Endothelial cell of umbilical vein (primary cell): Measurements from ENCODE around the gene GPD2. TPM values are rescaled to one million over a fixed set of nuclear protein-coding genes. Genes with fewer than 3 reads are reported as not detected.

Source experiments
- BruUV-seq: library from RNA; stranded (reverse); fragments of 400-500 nt; replicated peaks from 2 replicates; lab custom pipeline; 2021; lab: Mats Ljungman, UMichigan
- CTCF ChIA-PET: fragments of 300-600, 350-600 bp; sonication (Branson Sonifier 250); formaldehyde crosslinking; loops from one replicate; lab custom pipeline; 2021; ENCODE audit warnings: antibody characterized with exemption, inconsistent platforms; lab: Charles Lee
- POLR2A ChIA-PET: fragments of 300-600, 350-600 bp; sonication (Branson Sonifier 250); formaldehyde crosslinking; loops from one replicate; lab custom pipeline; 2021; ENCODE audit warnings: antibody characterized with exemption, inconsistent platforms; lab: Charles Lee
- DNase-seq: peaks from one replicate; pipeline ENCODE4 v3.0.0-alpha.2; 2011; ENCODE audit warnings: low read depth, low spot score
- FAIRE-seq: peaks from 2 replicates; lab custom pipeline; 2011; peaks lifted over from hg19 to GRCh38; lab: Jason Lieb, UNC
- H2AFZ ChIP-seq: 2 replicates; pipeline ENCODE4 v1.6.0; 2012; ENCODE audit warnings: low read depth, low read length, control low read depth, inconsistent platforms
- H3K27ac ChIP-seq: 2 replicates; pipeline ENCODE4 v1.5.1; 2011; ENCODE audit warnings: low read depth, mild to moderate bottlenecking, control low read depth, low read length, moderate library complexity; ENCODE audit not compliant: insufficient read depth
- H3K27me3 ChIP-seq, 2 experiments: 2 replicates each; pipeline versions ENCODE4 v1.6.0 to v1.6.1; 2011; ENCODE audit warnings: low read length in 2 of 2, mixed read lengths in 1 of 2; ENCODE audit not compliant: control insufficient read depth in 2 of 2, insufficient read depth in 2 of 2
- H3K36me3 ChIP-seq, 2 experiments: 2 replicates in 1 of 2; 3 replicates in 1 of 2; pipeline ENCODE4 v1.5.1; 2011; ENCODE audit warnings: low read length in 2 of 2, mild to moderate bottlenecking in 1 of 2, moderate library complexity in 1 of 2; ENCODE audit not compliant: control insufficient read depth in 2 of 2, insufficient read depth in 2 of 2; ENCODE audit errors: extremely low read depth in 1 of 2
- H3K4me1 ChIP-seq: 3 replicates; pipeline ENCODE4 v1.5.1; 2011; ENCODE audit warnings: mild to moderate bottlenecking, low read length; ENCODE audit not compliant: control insufficient read depth, insufficient read depth; ENCODE audit errors: extremely low read depth
- H3K4me2 ChIP-seq: 2 replicates; pipeline ENCODE4 v1.6.1; 2011; ENCODE audit warnings: low read length, control low read depth, mixed read lengths; ENCODE audit not compliant: insufficient read depth
- H3K4me3 ChIP-seq, 3 experiments: fragments of 200-600 bp in 1 of 3; sonication (generic), shearing (Covaris generic) in 1 of 3; replicated peaks in 1 of 3; 2 replicates each; pipeline ENCODE4 v1.5.1; 2011 to 2016; ENCODE audit warnings: control low read depth in 3 of 3, low read length in 3 of 3, mild to moderate bottlenecking in 2 of 3, inconsistent platforms in 1 of 3, low read depth in 1 of 3, moderate library complexity in 1 of 3; ENCODE audit not compliant: insufficient read depth in 1 of 3
- H3K79me2 ChIP-seq: 2 replicates; pipeline ENCODE4 v1.6.0; 2012; ENCODE audit warnings: low read length, inconsistent platforms; ENCODE audit not compliant: control insufficient read depth, insufficient read depth
- H3K9ac ChIP-seq: replicated peaks from 2 replicates; pipeline ENCODE3; 2011; ENCODE audit warnings: low read length, control low read depth; ENCODE audit not compliant: insufficient read depth; ENCODE audit errors: extremely low read depth
- H3K9me1 ChIP-seq: replicated peaks from 3 replicates; pipeline ENCODE4 v1.6.0; 2011; ENCODE audit warnings: mild to moderate bottlenecking, low read length; ENCODE audit not compliant: control insufficient read depth, insufficient read depth; ENCODE audit errors: extremely low read depth
- H3K9me3 ChIP-seq: replicated peaks from 2 replicates; pipeline ENCODE4 v1.5.1; 2012; ENCODE audit warnings: low read length, inconsistent platforms; ENCODE audit not compliant: control insufficient read depth, insufficient read depth
- H4K20me1 ChIP-seq: replicated peaks from 2 replicates; pipeline ENCODE3; 2011; ENCODE audit warnings: mild to moderate bottlenecking, low read length; ENCODE audit not compliant: control insufficient read depth, insufficient read depth; ENCODE audit errors: extremely low read depth
- EZH2 ChIP-seq: IDR thresholded peaks from 2 replicates; pipeline ENCODE4 v1.6.1; 2012; ENCODE audit warnings: borderline replicate concordance, low read depth, mild to moderate bottlenecking, moderate library complexity, low read length, inconsistent platforms; ENCODE audit not compliant: severe bottlenecking
- FOS ChIP-seq: IDR thresholded peaks from 2 replicates; pipeline ENCODE4 v1.6.1; 2011; ENCODE audit warnings: mild to moderate bottlenecking, low read length, moderate library complexity, borderline replicate concordance; ENCODE audit not compliant: insufficient read depth
- GATA2 ChIP-seq: IDR thresholded peaks from 2 replicates; pipeline ENCODE4 v1.7.0; 2011; ENCODE audit warnings: low read depth, mild to moderate bottlenecking, moderate library complexity, mixed read lengths, low read length; ENCODE audit not compliant: insufficient read length, insufficient read depth
- JUN ChIP-seq: IDR thresholded peaks from 2 replicates; pipeline ENCODE4 v1.6.1; 2011; ENCODE audit warnings: borderline replicate concordance, low read depth; ENCODE audit not compliant: insufficient read length, insufficient read depth
- MYC ChIP-seq: IDR thresholded peaks from one replicate; pipeline ENCODE4 v1.6.1; 2011; ENCODE audit warnings: mild to moderate bottlenecking, low read depth, low read length
- POLR2A ChIP-seq: IDR thresholded peaks from 2 replicates; pipeline ENCODE4 v1.6.1; 2012; ENCODE audit warnings: low read depth, mild to moderate bottlenecking, control low read depth, low read length
- POLR2AphosphoS5 ChIP-seq: IDR thresholded peaks from 2 replicates; pipeline ENCODE4 v1.6.1; 2012; ENCODE audit warnings: low read depth, mild to moderate bottlenecking, control low read depth, low read length, moderate library complexity; ENCODE audit not compliant: insufficient read depth
- dilution Hi-C: fragments of 300-500 bp; cut with MboI; formaldehyde crosslinking; loops from one replicate; pipeline ENCODE4 v1.15.0; 2019; ENCODE audit warnings: low sequenced_read_pairs; ENCODE audit not compliant: extremely low pct_ligation_motif_present
- intact Hi-C: fragments of 100-400 bp; cut with micrococcal nuclease; formaldehyde crosslinking; loops from one replicate; pipeline ENCODE4 v1.10.0; 2022
- polyA plus RNA-seq, 4 experiments: library from polyadenylated mRNA; depleted of rRNA in 3 of 4; stranded (reverse) in 3 of 4; unstranded in 1 of 4; fragments of >200 nt; gene quantifications; 2 replicates each; pipeline versions ENCODE4 v1.2.1 to v1.2.3, GENCODE V29; 2011 to 2012; ENCODE audit warnings: missing spikeins in 1 of 4
- total RNA-seq: library from RNA; stranded (reverse); gene quantifications from 2 replicates; pipeline ENCODE4 v1.2.3, GENCODE V29; 2021
- TF ChIP-seq, protein P1 (sequence below): IDR thresholded peaks from 2 replicates; pipeline ENCODE4 v1.6.1; 2011; ENCODE audit not compliant: insufficient read depth, insufficient read length
- TF ChIP-seq, protein P2 (sequence below), 2 donors: IDR thresholded peaks; 1 replicate in 1 of 2; 2 replicates in 1 of 2; pipeline ENCODE4 v1.5.1; 2011; ENCODE audit warnings: low read length in 2 of 2, mild to moderate bottlenecking in 2 of 2, moderate library complexity in 2 of 2, control low read depth in 1 of 2, inconsistent platforms in 1 of 2, low read depth in 1 of 2; ENCODE audit not compliant: insufficient read depth in 1 of 2; ENCODE audit errors: extremely low read depth in 1 of 2

GPD2 gene
- total and polyA plus RNA-seq, 2 donors (not counting 3 experiments of a cell fraction or from before 2014, with no cell fraction given) = 6.6 to 37.0 TPM

DNA sequence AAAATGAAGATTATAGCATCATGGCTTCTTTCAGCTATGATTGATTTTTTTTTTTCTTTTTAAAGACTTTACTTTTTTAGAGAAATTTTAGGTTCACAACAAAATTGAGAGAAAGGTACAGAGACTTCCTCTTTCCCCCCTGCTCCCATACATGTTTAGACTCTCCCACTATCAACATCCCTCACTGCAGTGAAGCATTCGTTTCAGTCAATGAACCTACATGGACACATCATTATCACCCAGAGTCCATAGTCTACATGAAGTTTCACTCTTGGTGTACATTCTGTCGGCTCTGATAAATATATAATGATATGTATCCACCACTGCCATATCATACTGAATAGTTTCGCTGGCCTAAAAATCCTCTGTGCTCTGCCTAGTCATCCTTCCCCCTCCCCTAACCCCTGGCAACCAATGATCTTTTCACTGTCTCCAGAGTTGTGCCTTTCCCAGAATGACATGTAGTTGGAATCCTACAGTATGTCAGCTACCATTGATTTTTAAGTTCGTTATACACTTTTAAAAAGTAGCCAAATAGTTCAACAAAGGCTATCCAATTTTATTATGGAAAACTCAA lies 86.8 kb downstream of the GPD2 start:
- dilution Hi-C loops = no loop called here
- intact Hi-C loops = no loop called here
- no peak overlapping the region for H3K27ac ChIP-seq
- no peak for TF ChIP-seq EZH2
- TF ChIP-seq JUN = no peak
- TF ChIP-seq GATA2 = no peak
- TF ChIP-seq, protein P1, sequence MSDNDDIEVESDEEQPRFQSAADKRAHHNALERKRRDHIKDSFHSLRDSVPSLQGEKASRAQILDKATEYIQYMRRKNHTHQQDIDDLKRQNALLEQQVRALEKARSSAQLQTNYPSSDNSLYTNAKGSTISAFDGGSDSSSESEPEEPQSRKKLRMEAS = no peak
- TF ChIP-seq MYC = no peak
- no peak for TF ChIP-seq POLR2A
- BruUV-seq = no TSS peak
- no peak overlapping the region for H3K4me2 ChIP-seq
- no peak overlapping the region for H3K9ac ChIP-seq
- no peaks in the 10 kb centered on the region for H3K9me1 ChIP-seq
- no peaks in the 10 kb centered on the region for H3K36me3 ChIP-seq
- DNase-seq (no peak), FAIRE-seq (no peak)
- CTCF ChIA-PET = interaction anchor here (0.6 to 2.0 kb wide), 3 partner anchors 10 to 533 kb away, joined by 3 to 6 read pairs (median 3); no protein-coding TSS in a partner anchor
- no peaks in the 10 kb centered on the region for H3K9me3 ChIP-seq
- H3K4me1 ChIP-seq = no peaks in the 10 kb centered on the region
- H3K27me3 ChIP-seq = no peaks in the 10 kb centered on the region
- no peaks in the 10 kb centered on the region for H4K20me1 ChIP-seq
- POLR2A ChIA-PET = no interaction called here
- H3K79me2 ChIP-seq = no peaks in the 10 kb centered on the region
- H2AFZ ChIP-seq = no peak overlapping the region
- H3K4me3 ChIP-seq = no peak overlapping the region

DNA sequence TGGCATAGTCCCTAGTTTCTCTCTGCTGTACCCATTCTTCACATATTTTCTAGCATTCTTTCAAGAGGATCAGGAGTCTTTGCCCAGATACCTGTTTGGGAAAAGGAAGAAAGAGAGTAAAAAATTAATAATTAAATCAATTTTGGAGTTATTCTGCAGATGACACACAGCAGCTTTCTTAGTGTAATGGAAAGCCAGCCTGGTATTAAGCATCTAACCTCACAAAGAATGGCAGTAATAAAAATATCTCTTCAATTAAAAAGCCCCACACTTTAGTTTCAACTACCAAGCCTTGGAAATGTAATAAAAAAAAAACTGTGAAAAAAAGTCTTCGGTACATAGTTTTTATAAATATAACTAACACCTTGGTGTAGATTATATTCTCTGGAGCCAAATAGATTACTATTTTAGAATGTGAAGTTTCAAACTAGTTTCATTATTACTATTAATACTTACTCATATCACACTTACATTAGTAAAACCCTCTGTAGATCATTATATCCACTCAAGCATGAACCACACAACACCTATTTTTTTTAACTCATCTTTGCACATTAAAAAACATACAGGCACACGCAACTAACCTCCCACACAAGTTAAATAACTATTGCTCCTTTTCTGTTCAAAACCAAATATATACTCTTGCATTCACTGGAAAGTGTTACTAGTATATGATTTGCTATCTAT lies 90.9 kb downstream of the GPD2 start:
- dilution Hi-C loops (no loop called here), intact Hi-C loops (no loop called here)
- POLR2A ChIA-PET = no interaction called here
- H3K36me3 ChIP-seq = no peaks in the 10 kb centered on the region
- no peaks in the 10 kb centered on the region for H3K4me1 ChIP-seq
- H3K27ac ChIP-seq = no peak overlapping the region
- FAIRE-seq (no peak), DNase-seq (no peak)
- no peak overlapping the region for H2AFZ ChIP-seq
- TF ChIP-seq, protein P2, sequence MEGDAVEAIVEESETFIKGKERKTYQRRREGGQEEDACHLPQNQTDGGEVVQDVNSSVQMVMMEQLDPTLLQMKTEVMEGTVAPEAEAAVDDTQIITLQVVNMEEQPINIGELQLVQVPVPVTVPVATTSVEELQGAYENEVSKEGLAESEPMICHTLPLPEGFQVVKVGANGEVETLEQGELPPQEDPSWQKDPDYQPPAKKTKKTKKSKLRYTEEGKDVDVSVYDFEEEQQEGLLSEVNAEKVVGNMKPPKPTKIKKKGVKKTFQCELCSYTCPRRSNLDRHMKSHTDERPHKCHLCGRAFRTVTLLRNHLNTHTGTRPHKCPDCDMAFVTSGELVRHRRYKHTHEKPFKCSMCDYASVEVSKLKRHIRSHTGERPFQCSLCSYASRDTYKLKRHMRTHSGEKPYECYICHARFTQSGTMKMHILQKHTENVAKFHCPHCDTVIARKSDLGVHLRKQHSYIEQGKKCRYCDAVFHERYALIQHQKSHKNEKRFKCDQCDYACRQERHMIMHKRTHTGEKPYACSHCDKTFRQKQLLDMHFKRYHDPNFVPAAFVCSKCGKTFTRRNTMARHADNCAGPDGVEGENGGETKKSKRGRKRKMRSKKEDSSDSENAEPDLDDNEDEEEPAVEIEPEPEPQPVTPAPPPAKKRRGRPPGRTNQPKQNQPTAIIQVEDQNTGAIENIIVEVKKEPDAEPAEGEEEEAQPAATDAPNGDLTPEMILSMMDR (IDR thresholded peaks at IDR 0.05; ENCODE audit: extremely low read depth in 1 of 2, insufficient read depth in 1 of 2, low read depth in 1 of 2, low read length in 2 of 2) = no peak
- no peak for TF ChIP-seq POLR2A
- no peak for TF ChIP-seq EZH2
- TF ChIP-seq MYC = no peak
- no peak for TF ChIP-seq FOS
- TF ChIP-seq GATA2 = no peak
- no peak for TF ChIP-seq POLR2AphosphoS5
- TF ChIP-seq, protein P1 = no peak
- TF ChIP-seq JUN = no peak
- no peaks in the 10 kb centered on the region for H3K27me3 ChIP-seq
- H3K79me2 ChIP-seq = no peaks in the 10 kb centered on the region
- no peaks in the 10 kb centered on the region for H3K9me3 ChIP-seq
- CTCF ChIA-PET = interaction anchor here (0.9 kb wide), 1 partner anchor 12 kb away, joined by 4 read pairs; no protein-coding TSS in a partner anchor
- H3K9me1 ChIP-seq = no peaks in the 10 kb centered on the region
- H3K4me2 ChIP-seq = no peak overlapping the region
- no peaks in the 10 kb centered on the region for H4K20me1 ChIP-seq
- H3K9ac ChIP-seq = no peak overlapping the region
- BruUV-seq = no TSS peak
- no peak overlapping the region for H3K4me3 ChIP-seq
